ENCODE measurements around the gene VAC14. TPM values are rescaled to one million over a fixed set of nuclear protein-coding genes. Genes with fewer than 3 reads are reported as not detected.

The VAC14 gene
- total RNA-seq, 1 donor from 2014 or later = 40.5 TPM

DNA sequence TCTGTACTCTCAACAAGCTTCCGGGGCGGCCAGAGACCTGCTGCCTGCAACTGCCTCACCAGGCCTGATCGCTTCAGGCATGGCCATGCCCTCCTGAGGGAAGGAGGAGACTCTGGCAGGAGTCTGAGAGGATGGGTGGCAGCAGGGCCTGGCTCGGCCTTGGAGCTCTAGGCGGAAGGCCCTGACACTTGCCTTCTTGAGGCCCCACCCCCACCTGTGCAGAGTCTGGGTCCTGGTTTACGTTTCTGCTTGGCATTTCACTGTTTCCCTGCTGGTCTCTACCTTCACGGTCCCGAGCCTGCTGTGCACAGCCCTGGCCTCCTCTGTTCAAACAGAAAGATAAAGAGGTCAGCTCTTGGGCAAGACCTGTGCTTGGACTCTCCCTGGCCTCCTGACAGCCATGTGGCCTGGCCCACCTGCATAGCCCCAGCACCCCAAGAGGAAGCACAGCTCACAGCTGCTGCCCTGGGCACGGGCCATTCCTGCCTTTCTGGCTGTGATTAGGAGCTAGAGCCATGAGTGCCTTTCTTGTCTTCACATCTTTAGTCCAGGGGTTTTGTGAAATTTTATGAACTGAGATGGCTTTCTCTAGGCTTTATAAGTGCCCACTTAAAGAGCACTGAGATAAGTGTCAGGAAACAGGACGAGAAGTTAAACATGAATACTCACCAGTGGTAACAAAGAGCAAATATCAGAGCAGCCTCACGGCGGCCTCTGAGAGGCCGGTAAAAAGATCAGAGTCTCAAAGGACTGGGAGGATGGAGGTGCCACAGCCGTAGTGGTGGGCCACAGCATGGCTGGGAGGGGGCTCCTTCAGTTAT, 89.5 kb downstream of the VAC14 start:
- intact Hi-C loops (cut with micrococcal nuclease) = no loop called here

DNA sequence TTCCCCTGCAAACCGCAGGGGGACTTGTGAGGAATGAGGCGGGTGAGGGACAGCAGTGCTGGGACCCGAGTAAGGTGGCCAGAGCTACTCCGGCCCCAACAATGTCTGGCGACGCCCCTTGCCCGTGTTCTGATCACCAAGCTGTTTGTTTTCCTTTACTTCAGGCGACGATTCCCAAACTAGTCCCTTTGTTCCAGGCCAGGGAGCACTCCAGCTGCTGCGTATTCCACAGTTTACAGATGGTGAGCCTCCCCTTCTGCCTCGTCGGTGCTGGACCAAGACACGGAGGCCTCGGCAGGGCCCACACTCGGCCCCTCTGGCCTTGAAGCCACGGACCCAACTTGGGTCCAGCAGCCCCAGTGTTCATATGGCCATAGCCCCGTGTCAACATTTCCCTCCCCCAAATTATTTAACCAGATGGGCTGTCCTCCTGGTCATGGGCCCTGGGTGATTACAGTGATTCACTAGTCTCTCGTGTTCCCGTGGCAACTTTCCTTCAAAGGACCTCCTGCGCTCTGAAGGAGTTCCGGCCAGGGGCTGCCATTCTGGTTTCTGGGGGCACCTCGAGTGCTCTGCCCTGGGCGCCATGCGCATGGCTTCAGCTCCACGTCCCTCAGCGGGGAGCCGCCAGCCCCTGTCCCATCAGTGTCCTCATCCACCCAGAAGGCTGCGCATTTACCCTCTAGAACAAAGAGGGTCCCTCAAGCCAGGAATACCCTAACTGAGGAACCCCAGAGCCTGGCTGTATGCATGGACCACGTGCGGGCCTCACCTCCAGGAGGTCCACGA, 90.3 kb downstream of the VAC14 start:
- intact Hi-C loops (cut with micrococcal nuclease) = no loop called here

DNA sequence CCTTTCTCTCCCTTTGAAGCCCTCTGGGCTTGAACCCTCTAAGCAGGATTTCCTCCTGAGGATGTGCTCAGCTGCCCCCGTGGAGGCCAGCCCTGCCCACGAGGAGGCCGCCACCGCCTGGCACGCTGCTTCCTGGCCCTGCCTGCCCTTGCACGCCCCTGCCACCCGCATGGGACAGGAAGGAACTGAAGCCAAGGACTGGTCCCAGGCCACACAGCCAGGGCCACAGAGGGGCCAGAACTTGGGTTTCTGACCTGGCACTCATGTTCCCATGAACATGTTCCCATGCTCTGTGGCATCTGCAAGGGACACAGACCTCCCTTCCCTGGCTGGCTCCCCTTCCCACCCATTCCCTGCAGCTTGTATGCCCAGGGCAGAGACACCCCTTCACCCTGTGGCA, 91.0 kb downstream of the VAC14 start:
- intact Hi-C loops (cut with micrococcal nuclease) = no loop called here

DNA sequence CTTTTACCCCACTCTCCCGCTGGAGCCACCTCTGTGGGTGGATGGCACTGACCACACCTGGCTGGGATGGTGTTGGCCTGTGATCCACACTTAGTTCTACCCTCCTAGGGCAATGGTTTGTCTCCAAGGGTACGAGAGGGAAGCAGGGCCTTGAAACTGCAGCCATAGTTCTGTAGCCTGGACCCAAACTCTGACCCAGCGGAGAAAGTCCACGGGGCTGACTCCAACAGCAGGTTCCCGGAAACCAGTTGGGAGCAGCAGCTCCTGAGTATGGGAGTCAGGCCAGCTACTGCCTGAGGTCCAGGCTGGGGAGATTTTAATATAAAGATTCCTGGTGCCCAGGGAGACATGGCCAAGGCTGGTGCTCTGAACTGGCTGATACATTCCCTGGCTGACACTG, 91.5 kb downstream of the VAC14 start:
- intact Hi-C loops (cut with micrococcal nuclease) = no loop called here

DNA sequence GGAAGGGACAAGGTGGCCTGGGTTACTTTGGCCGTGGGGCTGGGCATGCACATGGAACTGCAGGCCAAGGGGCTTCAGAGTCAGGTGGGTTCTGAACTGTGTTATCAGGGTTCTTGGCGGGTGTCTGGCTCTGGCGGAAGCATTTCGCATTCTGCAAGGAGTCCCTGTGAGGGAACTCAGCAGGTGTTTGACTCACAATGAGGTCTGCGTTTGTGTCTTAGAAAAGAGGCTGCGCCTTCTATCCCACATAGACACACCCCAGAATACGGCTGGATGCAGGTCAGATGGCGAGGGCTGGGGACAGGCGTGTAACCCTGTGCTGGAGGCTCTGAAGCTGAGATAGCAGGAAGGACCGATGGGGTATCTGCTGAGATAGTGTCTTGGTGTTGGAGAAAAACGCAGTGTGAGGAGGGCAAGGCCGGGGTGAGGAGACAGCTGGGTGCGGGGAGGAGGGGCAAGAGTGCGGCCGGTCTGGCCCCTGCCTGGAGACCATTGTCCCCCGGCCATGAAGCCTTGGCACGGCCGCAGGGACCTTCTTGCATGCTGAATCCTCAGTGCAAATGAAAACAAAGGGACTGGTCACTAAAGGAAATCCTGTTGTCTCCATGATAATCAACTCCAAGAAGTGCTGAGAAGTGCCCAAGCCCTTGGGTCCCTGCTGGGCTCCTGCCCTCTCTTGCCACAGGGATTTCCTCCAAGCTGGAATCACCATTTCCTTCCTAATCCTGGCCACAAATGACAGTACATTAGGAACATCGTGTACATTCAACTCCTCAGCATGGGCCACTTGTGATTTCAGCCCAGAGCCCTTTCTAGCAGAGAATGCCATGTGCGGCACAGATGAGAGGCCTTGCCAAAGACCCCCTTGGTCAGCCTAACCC, 92.4 kb downstream of the VAC14 start:
- intact Hi-C loops (cut with micrococcal nuclease) = no loop called here

DNA sequence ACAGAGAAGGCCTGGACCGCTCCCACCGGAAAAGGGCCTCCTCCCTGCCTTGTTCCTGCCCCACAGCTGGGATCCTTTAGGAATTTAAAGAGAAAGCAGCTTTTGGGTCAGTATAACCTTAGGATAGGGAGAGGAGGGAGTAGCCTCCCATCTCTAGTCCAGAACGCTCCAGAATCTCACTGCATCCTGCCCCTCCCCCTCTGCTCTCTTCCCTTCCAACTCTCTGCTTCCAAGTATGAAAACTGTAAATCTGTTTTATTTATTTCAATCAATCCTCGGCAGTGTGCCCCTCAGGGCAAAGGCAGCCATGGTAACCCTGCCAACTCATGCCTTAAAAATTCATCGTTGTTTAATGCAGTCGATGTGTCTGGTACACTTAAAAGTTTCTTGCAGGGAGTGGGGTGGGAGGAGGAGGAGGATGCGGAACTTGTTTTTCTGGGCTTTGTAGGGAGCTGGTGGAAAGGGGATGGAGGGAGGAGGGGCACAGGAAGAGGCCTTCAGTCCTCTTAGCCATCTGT, 94.0 kb downstream of the VAC14 start:
- intact Hi-C loops (cut with micrococcal nuclease) = no loop called here

DNA sequence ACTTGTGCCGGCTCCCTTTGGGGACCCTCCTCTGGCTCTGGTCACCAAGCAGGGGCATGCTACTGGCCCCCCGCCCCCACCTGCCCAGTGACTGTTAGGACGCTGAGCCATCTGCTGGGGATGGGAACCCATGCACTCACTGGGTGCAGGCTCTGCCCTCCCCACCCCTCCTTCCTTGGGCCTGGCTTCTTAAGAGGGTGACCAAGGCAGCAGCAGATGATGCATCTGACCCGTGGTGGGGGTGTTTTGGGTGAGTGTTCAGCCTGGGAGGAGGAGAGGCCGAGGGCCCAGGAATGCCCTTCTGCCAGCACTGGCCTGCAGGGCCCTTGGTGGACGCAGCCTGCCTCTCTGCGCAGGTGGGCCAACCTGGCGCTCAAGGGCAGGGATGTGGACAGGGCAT, 95.9 kb downstream of the VAC14 start:
- intact Hi-C loops (cut with micrococcal nuclease) = no loop called here

DNA sequence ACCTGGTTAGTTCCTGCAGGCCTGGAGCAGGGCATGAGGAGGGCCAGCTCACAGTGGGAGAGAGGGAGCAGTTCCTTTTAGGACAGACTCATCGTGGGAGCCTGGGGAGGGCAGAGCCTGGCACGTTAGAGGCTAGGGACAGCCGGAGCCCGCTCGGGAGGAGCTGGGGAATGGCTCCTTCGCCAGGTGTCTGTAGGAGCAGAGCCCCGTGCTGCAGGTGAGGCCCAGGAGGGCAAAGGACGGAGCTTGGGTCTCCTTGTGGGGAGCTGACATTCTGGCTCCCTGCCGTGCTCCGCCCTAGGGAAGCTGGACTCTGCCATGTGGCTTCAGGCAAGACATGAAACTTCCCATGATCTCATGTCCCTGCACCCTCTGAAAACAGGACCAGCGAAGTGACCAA, 96.4 kb downstream of the VAC14 start:
- intact Hi-C loops (cut with micrococcal nuclease) = no loop called here

DNA sequence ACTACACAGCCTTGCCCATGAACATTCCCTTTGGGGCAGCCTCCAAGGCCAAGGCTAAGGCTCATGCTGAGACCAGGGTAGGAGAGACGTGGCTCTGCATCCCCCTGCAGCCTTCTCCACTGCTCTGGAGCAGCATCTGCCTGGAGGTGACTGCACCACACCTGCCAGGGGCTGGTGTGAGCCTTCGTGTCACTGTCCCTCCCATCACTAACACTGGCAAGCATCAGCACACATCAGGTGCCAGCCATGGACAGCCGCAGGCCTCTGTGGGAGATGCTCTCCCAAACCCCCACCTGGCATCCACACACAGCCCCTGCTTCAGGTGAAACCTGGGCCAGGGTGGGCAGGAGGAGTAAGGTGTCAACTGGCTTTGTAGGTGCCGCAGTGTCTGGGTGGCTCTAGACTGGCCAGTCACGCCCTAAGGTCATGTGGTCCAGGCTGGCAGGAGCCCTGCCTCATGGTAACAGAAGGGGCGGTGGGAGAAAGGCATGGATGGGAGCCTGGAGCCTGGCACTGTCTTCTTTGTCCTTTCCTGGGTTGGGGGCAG, 97.0 kb downstream of the VAC14 start:
- intact Hi-C loops (cut with micrococcal nuclease) = no loop called here

DNA sequence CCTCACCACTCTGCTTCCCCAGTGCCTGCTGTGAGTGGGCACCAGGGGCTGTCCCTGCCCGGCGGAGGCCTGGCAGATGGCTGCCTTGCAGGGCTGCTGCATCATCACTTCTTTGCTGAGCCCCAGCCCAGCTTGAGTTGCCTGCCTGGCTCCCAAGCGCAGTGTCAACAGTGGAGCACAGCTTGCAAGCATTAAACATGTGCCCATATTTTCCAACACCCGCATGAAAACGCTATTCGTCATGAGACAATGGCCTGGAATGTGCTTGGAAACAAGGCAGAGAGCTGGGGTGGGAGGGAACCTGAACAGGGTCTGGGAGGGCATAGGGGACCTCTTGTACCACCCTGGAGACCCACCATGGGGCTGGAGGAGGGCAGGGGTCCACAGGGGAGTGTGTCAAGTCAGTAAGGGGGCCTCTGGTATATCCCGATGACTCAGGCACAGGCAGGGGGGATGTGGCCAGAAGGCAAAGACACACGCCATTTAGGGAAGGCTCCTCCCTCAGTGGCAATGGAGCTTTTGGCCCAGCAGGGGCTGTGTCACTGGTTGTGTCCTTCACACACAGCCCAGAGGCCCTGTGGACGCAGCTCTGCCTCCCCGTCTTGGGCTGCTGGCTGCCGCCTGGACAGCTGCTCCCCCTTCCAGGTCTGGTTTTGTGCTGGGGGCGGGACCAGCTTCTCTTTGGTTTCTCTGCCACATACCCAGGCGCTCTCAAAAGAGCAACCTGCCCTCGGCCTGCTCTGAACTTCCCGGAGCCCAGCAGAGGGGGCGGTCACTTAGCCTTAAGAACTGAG, 97.7 kb downstream of the VAC14 start:
- intact Hi-C loops (cut with micrococcal nuclease) = no loop called here

DNA sequence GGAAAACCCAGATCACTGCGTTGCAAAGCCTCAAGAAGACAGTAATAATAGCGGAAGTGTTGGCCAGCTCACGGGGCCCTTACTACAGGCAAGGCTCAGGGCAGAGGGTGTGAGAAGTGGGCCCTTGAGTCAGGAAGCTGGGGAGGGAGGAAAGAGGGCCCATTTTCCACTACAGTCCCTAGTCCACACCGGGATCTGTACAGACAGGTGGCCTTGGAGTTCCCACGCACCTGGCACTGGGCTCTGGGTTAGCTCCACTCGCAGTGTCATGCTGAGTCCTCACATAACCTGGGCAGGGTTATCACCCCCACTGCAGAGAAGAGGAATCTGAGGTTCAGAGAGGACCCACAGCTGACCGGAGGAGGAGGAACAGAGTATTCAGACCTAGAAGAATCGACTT, 98.3 kb downstream of the VAC14 start:
- intact Hi-C loops (cut with micrococcal nuclease) = no loop called here

DNA sequence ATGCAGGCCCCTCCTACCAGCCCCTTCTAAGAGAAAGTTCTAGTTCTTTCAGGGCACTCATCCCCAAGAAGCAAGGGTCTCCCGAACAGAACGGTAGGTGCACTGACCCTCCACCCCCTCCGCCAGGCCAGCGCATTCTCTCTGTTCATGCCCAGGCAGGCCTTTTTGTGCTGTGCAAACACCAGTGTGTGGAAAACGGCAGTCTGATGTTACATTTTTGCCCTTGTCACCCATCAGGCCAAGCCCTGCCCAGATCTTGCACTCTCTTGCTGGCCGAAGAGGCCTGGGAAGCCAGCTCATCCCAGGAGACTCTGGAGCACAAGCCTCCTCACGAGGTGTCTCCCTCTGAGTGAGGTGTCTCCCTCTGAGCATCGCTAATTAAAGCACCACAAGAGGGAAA, 99.0 kb downstream of the VAC14 start:
- intact Hi-C loops (cut with micrococcal nuclease) = no loop called here

DNA sequence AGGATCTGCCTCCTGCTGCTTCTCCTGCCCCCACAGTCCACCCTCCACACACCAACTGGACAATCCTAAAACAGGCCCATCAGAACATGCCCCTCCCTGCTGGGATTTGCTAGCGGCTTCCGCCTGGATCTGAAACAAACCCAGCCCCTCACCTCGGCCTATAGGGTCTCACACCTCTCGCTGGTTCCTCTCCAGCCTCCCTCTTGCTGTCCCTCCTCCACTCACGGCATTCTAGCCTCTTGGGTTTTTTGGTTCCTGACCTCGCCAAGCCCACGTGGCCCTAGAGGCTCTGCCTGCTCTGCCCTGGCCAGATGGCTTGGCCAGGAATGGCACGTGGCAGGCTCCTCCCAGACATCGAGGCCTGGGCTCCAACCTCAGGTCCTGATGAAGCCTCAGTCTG, 99.4 kb downstream of the VAC14 start:
- intact Hi-C loops (cut with micrococcal nuclease) = no loop called here

DNA sequence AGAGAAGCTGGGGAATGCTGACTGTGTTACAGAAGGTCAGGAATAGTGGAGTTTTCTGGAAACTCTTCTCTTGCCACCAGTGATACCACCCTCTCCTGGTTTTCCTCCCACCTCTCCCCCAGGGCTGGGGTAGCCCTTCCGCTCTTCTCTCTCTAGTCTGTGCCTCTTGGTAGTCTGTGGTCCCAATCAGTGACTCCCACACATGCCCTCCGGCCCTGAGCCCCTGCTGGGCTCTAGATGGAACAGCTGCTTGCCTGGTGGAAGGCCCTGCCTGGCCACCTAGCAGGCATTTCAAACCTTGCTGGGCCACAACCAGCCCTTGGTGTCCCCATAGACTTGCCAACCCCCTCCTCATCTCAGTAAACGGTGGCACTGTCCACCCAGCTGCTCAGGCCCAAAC, 99.9 kb downstream of the VAC14 start:
- intact Hi-C loops (cut with micrococcal nuclease) = no loop called here

DNA sequence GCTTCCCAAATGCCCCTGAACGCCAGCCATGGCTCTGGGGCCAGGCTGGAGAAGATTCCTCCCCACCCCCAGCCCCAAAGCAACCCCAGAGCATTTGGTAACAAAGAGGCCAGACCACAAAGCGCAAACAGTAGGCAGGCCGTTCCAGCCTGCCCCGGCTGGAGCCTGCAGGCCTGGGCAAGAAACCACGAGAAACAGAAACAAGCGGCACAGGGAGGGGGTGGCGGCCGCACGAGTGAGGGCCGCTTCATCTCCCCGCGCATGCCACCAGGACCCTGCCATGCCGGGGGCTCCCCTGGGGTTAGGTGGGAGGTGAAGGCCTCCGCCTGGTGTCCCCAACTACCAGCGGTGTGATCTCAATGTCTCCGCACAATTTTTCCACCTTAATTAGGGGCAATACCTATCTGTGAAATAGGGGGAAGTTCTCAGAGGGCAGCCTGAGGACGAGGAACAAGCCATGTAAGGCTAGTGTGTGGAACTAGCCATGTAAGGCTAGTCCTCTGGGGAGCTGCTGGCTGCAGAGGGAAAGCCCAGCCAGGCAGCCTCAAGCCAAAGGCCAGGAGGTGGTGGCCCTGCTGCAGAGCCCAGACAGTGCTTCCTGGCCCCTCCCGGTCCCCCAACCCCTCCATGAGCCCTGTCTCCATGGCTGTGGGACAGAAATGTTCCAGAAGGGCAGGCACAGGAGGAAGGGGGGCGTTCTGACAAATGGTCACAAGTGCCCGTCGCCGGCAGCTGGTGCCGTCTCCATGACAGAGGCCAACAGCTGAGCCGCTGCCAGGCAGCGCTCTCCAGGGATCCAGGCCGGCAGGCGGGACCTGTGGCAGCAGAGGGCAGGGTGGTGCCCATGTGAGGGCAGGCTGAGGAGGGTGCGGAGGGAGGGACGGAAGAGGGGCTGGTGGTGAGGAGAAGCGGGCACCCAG, 100.6 kb downstream of the VAC14 start:
- intact Hi-C loops (cut with micrococcal nuclease) = no loop called here

DNA sequence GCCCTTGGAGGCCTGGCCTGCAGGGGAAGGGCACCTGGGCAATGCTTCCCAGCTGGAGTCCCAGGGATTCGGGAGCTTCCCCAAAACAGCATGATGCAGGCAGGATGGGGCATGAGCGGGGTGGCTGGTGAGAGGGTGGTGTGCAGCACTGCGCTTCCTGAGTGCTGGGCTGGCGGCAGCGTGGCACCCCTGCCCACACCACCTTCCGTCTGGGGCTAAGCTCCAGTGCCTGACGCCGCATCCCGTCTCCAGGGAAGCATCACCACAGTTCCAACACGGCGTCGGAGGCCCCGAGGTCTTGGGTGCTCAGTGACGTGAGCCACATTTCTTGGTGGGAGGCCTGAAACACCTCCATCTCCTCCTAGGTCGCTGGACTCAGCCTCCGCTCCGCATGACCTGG, 101.3 kb downstream of the VAC14 start:
- intact Hi-C loops (cut with micrococcal nuclease) = loop anchor here (5.0 kb wide), 1 partner anchor 38 kb away; no protein-coding TSS in a partner anchor

DNA sequence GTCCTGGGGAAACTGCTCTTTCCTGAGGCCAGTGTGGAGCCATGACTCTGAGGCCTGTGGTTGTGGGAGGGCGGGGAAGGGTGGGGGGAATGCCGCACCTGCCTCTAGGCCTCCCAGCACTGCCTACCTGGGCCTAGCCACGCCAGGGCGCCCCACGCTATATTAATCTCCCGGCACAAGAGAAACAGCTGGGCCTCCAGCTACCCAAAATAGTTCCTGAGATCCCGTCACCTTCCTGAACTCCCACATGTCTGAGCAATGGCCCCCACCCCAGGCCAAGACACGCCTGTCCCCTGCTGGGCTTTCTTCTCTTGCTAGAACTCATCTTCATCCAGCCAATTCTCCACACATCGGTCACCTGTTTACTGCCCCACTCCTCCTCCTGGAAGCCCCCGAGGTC, 102.1 kb downstream of the VAC14 start:
- intact Hi-C loops (cut with micrococcal nuclease) = loop anchor here (5.0 kb wide), 1 partner anchor 38 kb away; no protein-coding TSS in a partner anchor

DNA sequence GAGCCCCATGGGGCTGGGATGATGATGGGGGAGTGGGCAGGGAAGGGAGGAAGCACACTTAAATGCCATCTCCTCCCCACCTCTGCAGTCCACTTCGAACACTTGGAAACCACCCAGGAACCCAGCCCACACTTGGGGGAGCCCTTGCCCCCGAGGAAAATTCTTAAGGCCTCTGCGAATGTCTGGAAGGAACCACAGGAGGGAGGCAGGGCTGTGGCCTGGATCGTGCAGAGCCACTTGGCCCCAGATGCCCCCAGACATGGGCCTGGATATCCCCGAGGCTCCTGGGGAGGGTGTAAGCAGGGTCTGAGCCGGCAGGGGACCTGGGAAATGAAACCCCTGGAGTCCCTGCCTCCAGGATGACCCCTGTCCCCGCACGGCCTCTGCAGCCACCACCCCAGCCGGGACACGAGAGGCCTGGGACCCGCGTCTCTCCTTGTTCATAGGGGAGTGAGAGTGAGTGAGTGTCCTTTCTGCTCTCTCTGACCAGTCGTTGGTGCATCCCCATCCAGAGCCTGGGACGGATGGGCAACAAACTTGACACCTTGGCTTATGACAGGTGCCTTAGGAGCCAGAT, 103.3 kb downstream of the VAC14 start:
- intact Hi-C loops (cut with micrococcal nuclease) = loop anchor here (5.0 kb wide), 1 partner anchor 40 kb away; no protein-coding TSS in a partner anchor

All from T-helper 1 cell treated with Interleukin-12 subunit alpha and Interleukin-12 subunit beta and Interleukin-4 antibody, amounts not matched to agents 30 ng/mL and 1 ng/mL, for 36 hours (primary cell).